AG09319 (cell line): Measurements from ENCODE around the gene GALNT9.

Experiments
- DNase-seq: peaks from one replicate; pipeline ENCODE4 v3.0.0-alpha.2; 2010; ENCODE audit warnings: low read depth; ENCODE audit errors: extremely low read depth
- CTCF ChIP-seq: IDR thresholded peaks from 2 replicates; pipeline ENCODE4 v1.5.1; 2011; ENCODE audit warnings: low read depth, mild to moderate bottlenecking, inconsistent platforms, low read length, moderate library complexity

Gene GALNT9

GRCh38 chr12:132288516-132289215 is 40.7 kb downstream of the GALNT9 start:
- TF ChIP-seq CTCF: no peak

GRCh38 chr12:132287391-132288238 is 41.8 kb downstream of the GALNT9 start:
- no peak for TF ChIP-seq CTCF
- DNase-seq: no peak

More at GRCh38 chr12:132288516-132289215, 40.7 kb downstream of the GALNT9 start:
- DNase-seq: no peak

- TF ChIP-seq CTCF: no peak
- no peak for DNase-seq
Measured at GRCh38 chr12:132286912-132287311, 42.5 kb downstream of the GALNT9 start.

- no peak for TF ChIP-seq CTCF
- DNase-seq: no peak
Measured at GRCh38 chr12:132285991-132286681, 43.3 kb downstream of the GALNT9 start.

GRCh38 chr12:132284827-132285741 is 44.3 kb downstream of the GALNT9 start:
- DNase-seq: no peak
- TF ChIP-seq CTCF: no peak

GRCh38 chr12:132284071-132284826 is 45.1 kb downstream of the GALNT9 start:
- DNase-seq: no peak
- peak; percentile 7 for TF ChIP-seq CTCF
